Measurements from ENCODE around the gene LGALS12. TPM values are rescaled to one million over a fixed set of nuclear protein-coding genes. Genes with fewer than 3 reads are reported as not detected.

Gene LGALS12
- total RNA-seq, 1 donor from 2014 or later = not detected

DNA sequence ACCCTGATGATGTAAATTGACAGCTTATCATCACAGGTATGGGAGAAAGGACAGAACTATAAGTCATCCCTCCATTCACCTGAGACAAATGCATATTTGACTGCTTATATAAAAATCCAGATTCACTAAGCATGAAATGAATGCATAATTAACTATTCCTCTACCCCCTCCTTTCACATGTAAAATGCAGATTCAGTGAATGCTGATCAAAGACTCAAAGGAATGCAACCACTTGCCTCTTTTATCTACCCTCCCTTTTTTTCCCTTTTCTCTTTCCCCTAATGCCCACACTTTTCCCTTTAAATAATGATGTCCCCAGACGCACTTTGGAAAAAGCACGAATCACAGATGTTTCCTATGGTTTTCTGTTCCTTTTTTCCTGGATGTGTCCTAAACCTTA lies 26.2 kb downstream of the LGALS12 start:
- Mint-ChIP-seq H3K4me1 (ENCODE audit: low read depth, unreplicated experiment) (peaks cover 26% of the 10 kb centered on the region), H3K4me3 (ENCODE audit: unreplicated experiment) (no peak overlapping the region), H3K27me3 (ENCODE audit: low read depth, unreplicated experiment) (peaks cover 3% of the 10 kb centered on the region), H3K36me3 (ENCODE audit: low read depth, unreplicated experiment) (no peaks in the 10 kb centered on the region), H3K27ac (ENCODE audit: unreplicated experiment) (no peak overlapping the region), H3K9me3 (ENCODE audit: unreplicated experiment) (no peaks in the 10 kb centered on the region)
- TF ChIP-seq, protein P1, sequence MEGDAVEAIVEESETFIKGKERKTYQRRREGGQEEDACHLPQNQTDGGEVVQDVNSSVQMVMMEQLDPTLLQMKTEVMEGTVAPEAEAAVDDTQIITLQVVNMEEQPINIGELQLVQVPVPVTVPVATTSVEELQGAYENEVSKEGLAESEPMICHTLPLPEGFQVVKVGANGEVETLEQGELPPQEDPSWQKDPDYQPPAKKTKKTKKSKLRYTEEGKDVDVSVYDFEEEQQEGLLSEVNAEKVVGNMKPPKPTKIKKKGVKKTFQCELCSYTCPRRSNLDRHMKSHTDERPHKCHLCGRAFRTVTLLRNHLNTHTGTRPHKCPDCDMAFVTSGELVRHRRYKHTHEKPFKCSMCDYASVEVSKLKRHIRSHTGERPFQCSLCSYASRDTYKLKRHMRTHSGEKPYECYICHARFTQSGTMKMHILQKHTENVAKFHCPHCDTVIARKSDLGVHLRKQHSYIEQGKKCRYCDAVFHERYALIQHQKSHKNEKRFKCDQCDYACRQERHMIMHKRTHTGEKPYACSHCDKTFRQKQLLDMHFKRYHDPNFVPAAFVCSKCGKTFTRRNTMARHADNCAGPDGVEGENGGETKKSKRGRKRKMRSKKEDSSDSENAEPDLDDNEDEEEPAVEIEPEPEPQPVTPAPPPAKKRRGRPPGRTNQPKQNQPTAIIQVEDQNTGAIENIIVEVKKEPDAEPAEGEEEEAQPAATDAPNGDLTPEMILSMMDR (IDR thresholded peaks at IDR 0.05; ENCODE audit: insufficient read depth, low read depth, low read length) = no peak
- TF ChIP-seq EZH2 (IDR thresholded peaks at IDR 0.05; ENCODE audit: insufficient read depth, low read length) = no peak
- Histone ChIP-seq H3K27me3 (ENCODE audit: insufficient read depth, low read length) (no peaks in the 10 kb centered on the region), H4K20me1 (ENCODE audit: insufficient read depth, low read length) (no peaks in the 10 kb centered on the region), H3K36me3 (ENCODE audit: insufficient read depth, low read length) (no peaks in the 10 kb centered on the region), H3K79me2 (ENCODE audit: insufficient read depth, low read length) (no peaks in the 10 kb centered on the region), H3K4me1 (ENCODE audit: insufficient read depth, low read length) (peaks cover 31% of the 10 kb centered on the region), H3K9me3 (ENCODE audit: insufficient read depth, low read depth, low read length) (no peaks in the 10 kb centered on the region), H3K4me3 (ENCODE audit: insufficient read depth, low read depth, low read length) (no peak overlapping the region), H3K9ac (ENCODE audit: low read length) (no peak overlapping the region), H3K27ac (ENCODE audit: low read depth, low read length) (no peak overlapping the region), H2AFZ (ENCODE audit: low read depth, low read length) (no peak overlapping the region), H3K4me2 (ENCODE audit: low read length) (peak overlapping the region; percentile 64)
- DNase-seq (ENCODE audit: low read depth) (peak; percentile 30), FAIRE-seq (no peak)

DNA sequence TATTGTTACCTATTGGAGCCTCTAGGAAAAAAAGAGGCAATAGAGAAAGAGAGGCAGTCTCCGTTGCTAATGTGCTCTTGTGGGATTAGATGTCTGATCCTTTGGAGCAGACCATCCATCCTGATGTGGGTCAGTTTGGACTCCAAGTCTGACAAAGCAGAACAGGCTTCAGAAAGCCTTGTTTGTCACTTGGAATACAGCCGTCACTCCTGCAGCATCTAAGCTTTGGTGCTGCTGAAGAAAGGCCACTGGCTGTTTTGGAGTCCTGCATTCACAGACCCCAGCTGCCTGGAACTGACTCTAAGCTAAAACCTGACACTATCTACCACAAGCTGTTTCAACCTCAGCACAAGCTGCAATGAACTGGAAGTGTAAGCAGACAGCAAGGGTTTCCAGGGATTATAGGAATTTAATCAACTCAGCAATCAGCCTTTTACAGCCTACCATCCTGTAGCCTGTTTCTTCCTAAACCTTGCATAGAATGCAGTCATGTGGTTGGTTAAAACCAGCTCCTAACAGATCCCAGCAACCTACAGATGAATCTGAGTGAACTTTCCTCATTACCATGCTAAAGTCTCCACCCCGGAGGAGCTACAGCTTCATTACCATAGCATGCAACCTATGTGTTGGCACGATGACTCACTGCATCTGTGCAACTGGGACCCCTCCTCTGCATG lies 27.1 kb downstream of the LGALS12 start:
- H3K4me1 Mint-ChIP-seq (ENCODE audit: low read depth, unreplicated experiment) = peaks cover 27% of the 10 kb centered on the region
- peaks cover 3% of the 10 kb centered on the region for H3K27me3 Mint-ChIP-seq (ENCODE audit: low read depth, unreplicated experiment)
- Histone ChIP-seq H3K9me3 (ENCODE audit: insufficient read depth, low read depth, low read length) (no peaks in the 10 kb centered on the region), H2AFZ (ENCODE audit: low read depth, low read length) (no peak overlapping the region), H4K20me1 (ENCODE audit: insufficient read depth, low read length) (no peaks in the 10 kb centered on the region), H3K36me3 (ENCODE audit: insufficient read depth, low read length) (no peaks in the 10 kb centered on the region), H3K4me3 (ENCODE audit: insufficient read depth, low read depth, low read length) (no peak overlapping the region), H3K9ac (ENCODE audit: low read length) (no peak overlapping the region), H3K79me2 (ENCODE audit: insufficient read depth, low read length) (no peaks in the 10 kb centered on the region), H3K4me1 (ENCODE audit: insufficient read depth, low read length) (peaks cover 34% of the 10 kb centered on the region), H3K27ac (ENCODE audit: low read depth, low read length) (no peak overlapping the region), H3K27me3 (ENCODE audit: insufficient read depth, low read length) (no peaks in the 10 kb centered on the region), H3K4me2 (ENCODE audit: low read length) (peak overlapping the region; percentile 16)
- no peak for TF ChIP-seq EZH2 (IDR thresholded peaks at IDR 0.05; ENCODE audit: insufficient read depth, low read length)
- TF ChIP-seq, protein P1 (IDR thresholded peaks at IDR 0.05; ENCODE audit: insufficient read depth, low read depth, low read length) = no peak
- no peaks in the 10 kb centered on the region for H3K9me3 Mint-ChIP-seq (ENCODE audit: unreplicated experiment)
- FAIRE-seq (no peak), DNase-seq (ENCODE audit: low read depth) (peak; percentile 53)
- H3K27ac Mint-ChIP-seq (ENCODE audit: unreplicated experiment) = no peak overlapping the region
- no peaks in the 10 kb centered on the region for H3K36me3 Mint-ChIP-seq (ENCODE audit: low read depth, unreplicated experiment)
- H3K4me3 Mint-ChIP-seq (ENCODE audit: unreplicated experiment) = no peak overlapping the region

DNA sequence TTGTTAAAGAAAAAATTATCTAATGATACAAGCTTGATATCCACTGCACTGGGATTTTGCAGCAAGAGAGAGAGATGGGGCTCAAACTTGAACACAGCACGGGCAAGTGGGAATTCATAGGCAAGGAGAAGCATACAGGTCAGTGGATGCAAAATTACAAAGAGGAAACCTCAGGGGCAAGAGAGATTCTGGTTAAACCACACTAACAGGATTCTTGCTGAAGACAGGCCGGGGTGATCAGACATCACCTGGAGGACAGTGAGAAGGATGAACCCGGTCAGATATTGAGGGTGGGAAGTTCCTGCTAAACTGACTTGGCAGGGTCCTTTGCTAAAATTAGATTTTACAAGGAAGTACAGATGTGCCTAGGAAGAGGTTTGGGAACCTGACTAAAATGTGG lies 28.2 kb downstream of the LGALS12 start:
- DNase-seq (ENCODE audit: low read depth) (no peak), FAIRE-seq (no peak)
- Histone ChIP-seq H3K4me3 (ENCODE audit: insufficient read depth, low read depth, low read length) (no peak overlapping the region), H3K4me2 (ENCODE audit: low read length) (no peak overlapping the region), H3K79me2 (ENCODE audit: insufficient read depth, low read length) (no peaks in the 10 kb centered on the region), H3K27me3 (ENCODE audit: insufficient read depth, low read length) (no peaks in the 10 kb centered on the region), H3K36me3 (ENCODE audit: insufficient read depth, low read length) (no peaks in the 10 kb centered on the region), H3K4me1 (ENCODE audit: insufficient read depth, low read length) (peaks cover 34% of the 10 kb centered on the region), H2AFZ (ENCODE audit: low read depth, low read length) (no peak overlapping the region), H3K9me3 (ENCODE audit: insufficient read depth, low read depth, low read length) (no peaks in the 10 kb centered on the region), H4K20me1 (ENCODE audit: insufficient read depth, low read length) (no peaks in the 10 kb centered on the region), H3K9ac (ENCODE audit: low read length) (no peak overlapping the region), H3K27ac (ENCODE audit: low read depth, low read length) (no peak overlapping the region)
- no peak for TF ChIP-seq EZH2 (IDR thresholded peaks at IDR 0.05; ENCODE audit: insufficient read depth, low read length)
- TF ChIP-seq, protein P1 (IDR thresholded peaks at IDR 0.05; ENCODE audit: insufficient read depth, low read depth, low read length) = no peak
- Mint-ChIP-seq H3K4me1 (ENCODE audit: low read depth, unreplicated experiment) (peaks cover 26% of the 10 kb centered on the region), H3K36me3 (ENCODE audit: low read depth, unreplicated experiment) (no peaks in the 10 kb centered on the region), H3K9me3 (ENCODE audit: unreplicated experiment) (no peaks in the 10 kb centered on the region), H3K4me3 (ENCODE audit: unreplicated experiment) (no peak overlapping the region), H3K27ac (ENCODE audit: unreplicated experiment) (no peak overlapping the region), H3K27me3 (ENCODE audit: low read depth, unreplicated experiment) (peaks cover 4% of the 10 kb centered on the region)

Measured in astrocyte (in vitro differentiated cells and primary cell).